ENCODE results near the gene NDUFA13. TPM values are rescaled to one million over a fixed set of nuclear protein-coding genes. Genes with fewer than 3 reads are reported as not detected.

Gene NDUFA13
- polyA plus RNA-seq, 1 donor from 2014 or later, result 266 TPM

DNA sequence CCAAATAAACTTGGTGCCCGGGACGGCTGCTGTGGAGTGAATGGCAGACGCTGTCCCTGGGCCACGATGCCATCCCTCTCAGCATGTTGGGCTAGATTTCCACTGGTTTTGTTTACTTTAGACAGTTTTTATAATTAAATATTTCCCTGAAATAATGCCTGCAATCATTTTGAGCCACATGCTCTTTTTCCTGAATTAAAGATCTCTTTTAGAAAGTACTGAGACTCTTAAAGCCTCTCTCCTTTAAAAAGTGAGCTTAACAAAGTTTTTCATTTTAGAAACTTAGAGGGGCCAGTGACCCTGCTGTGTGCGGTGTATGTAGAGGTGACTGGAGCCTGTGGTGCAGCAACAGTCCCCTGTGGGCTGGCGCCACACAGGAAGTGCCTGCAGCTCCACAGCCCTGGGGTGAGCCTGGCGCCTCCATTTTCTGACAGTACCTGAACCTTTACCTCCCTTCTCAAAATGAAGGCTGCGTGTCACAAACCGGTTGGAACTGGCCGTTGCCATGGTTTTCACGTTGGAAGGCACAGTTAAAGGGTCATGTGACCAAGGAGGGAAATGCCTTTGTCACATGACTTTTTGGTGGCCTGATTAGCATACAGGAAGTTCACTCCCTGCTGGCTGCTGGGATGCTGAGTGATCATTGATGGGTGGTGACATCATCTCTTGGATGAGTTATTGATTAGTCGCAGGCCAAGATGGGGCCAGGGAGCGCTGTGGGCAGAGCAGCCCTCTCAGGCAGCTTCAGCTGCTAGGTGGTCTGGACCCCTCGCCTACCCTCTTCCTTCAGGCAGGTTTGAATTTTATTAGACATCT is 26.9 kb upstream of the NDUFA13 start:
- Histone ChIP-seq H3K79me2 (replicated peaks; ENCODE audit: insufficient read depth, low read length) (no peaks in the 10 kb centered on the region), H3K9me2 (ENCODE audit: insufficient read depth, low read length) (no peaks in the 10 kb centered on the region), H2AFZ (ENCODE audit: low read depth, low read length) (peak overlapping the region; percentile 11), H3K9ac (ENCODE audit: low read length) (peak overlapping the region; percentile 66), H3K36me3 (ENCODE audit: insufficient read depth, low read length) (no peaks in the 10 kb centered on the region), H4K20me1 (ENCODE audit: insufficient read depth) (no peaks in the 10 kb centered on the region), H3K27me3 (ENCODE audit: insufficient read depth, low read depth, low read length) (no peaks in the 10 kb centered on the region), H3K4me3 (ENCODE audit: low read length) (peak overlapping the region; percentile 37), H3K9me3 (ENCODE audit: low read length) (no peaks in the 10 kb centered on the region), H3K27ac (ENCODE audit: low read length) (peak overlapping the region; percentile 89), H3F3A (ENCODE audit: insufficient read depth, low read length, poor library complexity, severe bottlenecking) (no peaks in the 10 kb centered on the region), H3K4me2 (ENCODE audit: low read length) (peak overlapping the region; percentile 7)
- TF ChIP-seq SMC3 (conservative IDR thresholded peaks at IDR 0.05; ENCODE audit: poor library complexity) (peak; percentile 30), EP300 (conservative IDR thresholded peaks at IDR 0.05; ENCODE audit: poor library complexity, severe bottlenecking) (peak; percentile 85), EZH2 (IDR thresholded peaks at IDR 0.05; ENCODE audit: borderline replicate concordance, insufficient read depth, low read length, poor library complexity, severe bottlenecking) (no peak), MXI1 (conservative IDR thresholded peaks at IDR 0.05; ENCODE audit: poor library complexity, severe bottlenecking) (peak; percentile 34), POLR2AphosphoS5 (IDR thresholded peaks at IDR 0.05) (peak; percentile 71), RAD21 (conservative IDR thresholded peaks at IDR 0.05) (peak; percentile 10), TAF1 (IDR thresholded peaks at IDR 0.05; ENCODE audit: low read depth) (no peak)
- TF ChIP-seq, protein P1, sequence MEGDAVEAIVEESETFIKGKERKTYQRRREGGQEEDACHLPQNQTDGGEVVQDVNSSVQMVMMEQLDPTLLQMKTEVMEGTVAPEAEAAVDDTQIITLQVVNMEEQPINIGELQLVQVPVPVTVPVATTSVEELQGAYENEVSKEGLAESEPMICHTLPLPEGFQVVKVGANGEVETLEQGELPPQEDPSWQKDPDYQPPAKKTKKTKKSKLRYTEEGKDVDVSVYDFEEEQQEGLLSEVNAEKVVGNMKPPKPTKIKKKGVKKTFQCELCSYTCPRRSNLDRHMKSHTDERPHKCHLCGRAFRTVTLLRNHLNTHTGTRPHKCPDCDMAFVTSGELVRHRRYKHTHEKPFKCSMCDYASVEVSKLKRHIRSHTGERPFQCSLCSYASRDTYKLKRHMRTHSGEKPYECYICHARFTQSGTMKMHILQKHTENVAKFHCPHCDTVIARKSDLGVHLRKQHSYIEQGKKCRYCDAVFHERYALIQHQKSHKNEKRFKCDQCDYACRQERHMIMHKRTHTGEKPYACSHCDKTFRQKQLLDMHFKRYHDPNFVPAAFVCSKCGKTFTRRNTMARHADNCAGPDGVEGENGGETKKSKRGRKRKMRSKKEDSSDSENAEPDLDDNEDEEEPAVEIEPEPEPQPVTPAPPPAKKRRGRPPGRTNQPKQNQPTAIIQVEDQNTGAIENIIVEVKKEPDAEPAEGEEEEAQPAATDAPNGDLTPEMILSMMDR (IDR thresholded peaks at IDR 0.05; ENCODE audit: poor library complexity, severe bottlenecking), result peak; percentile 9
- TF ChIP-seq, protein P2, sequence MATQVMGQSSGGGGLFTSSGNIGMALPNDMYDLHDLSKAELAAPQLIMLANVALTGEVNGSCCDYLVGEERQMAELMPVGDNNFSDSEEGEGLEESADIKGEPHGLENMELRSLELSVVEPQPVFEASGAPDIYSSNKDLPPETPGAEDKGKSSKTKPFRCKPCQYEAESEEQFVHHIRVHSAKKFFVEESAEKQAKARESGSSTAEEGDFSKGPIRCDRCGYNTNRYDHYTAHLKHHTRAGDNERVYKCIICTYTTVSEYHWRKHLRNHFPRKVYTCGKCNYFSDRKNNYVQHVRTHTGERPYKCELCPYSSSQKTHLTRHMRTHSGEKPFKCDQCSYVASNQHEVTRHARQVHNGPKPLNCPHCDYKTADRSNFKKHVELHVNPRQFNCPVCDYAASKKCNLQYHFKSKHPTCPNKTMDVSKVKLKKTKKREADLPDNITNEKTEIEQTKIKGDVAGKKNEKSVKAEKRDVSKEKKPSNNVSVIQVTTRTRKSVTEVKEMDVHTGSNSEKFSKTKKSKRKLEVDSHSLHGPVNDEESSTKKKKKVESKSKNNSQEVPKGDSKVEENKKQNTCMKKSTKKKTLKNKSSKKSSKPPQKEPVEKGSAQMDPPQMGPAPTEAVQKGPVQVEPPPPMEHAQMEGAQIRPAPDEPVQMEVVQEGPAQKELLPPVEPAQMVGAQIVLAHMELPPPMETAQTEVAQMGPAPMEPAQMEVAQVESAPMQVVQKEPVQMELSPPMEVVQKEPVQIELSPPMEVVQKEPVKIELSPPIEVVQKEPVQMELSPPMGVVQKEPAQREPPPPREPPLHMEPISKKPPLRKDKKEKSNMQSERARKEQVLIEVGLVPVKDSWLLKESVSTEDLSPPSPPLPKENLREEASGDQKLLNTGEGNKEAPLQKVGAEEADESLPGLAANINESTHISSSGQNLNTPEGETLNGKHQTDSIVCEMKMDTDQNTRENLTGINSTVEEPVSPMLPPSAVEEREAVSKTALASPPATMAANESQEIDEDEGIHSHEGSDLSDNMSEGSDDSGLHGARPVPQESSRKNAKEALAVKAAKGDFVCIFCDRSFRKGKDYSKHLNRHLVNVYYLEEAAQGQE (IDR thresholded peaks at IDR 0.05; ENCODE audit: borderline replicate concordance), result peak; percentile 42

DNA sequence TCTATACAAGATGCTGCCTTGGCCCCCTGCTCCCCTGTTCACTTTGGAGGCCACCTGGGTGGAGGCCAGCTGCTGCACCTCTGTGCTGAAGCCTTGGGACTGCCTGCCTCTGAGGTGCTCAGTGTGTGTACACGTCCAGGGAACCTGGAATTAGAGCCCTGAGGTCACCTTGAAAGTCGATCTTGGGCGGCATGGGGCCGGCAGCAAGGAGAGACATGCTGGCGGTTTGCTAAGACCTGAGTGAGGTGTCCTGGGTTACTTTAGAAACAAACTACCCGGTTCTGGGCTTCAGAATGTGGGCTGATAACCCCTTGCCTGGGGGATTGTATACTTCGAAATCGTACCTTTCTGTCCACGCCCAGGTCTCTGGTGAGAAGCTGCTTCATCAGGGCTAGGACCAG is 26.2 kb upstream of the NDUFA13 start:
- H3F3A ChIP-seq (ENCODE audit: insufficient read depth, low read length, poor library complexity, severe bottlenecking), result no peaks in the 10 kb centered on the region
- no peaks in the 10 kb centered on the region for H3K9me2 ChIP-seq (ENCODE audit: insufficient read depth, low read length)
- H3K9ac ChIP-seq (ENCODE audit: low read length), result peak overlapping the region; percentile 66
- no peak overlapping the region for H3K4me2 ChIP-seq (ENCODE audit: low read length)
- no peaks in the 10 kb centered on the region for H3K36me3 ChIP-seq (ENCODE audit: insufficient read depth, low read length)
- TF ChIP-seq SMC3 (conservative IDR thresholded peaks at IDR 0.05; ENCODE audit: poor library complexity), result no peak
- TF ChIP-seq EP300 (conservative IDR thresholded peaks at IDR 0.05; ENCODE audit: poor library complexity, severe bottlenecking), result no peak
- no peak for TF ChIP-seq RAD21 (conservative IDR thresholded peaks at IDR 0.05)
- TF ChIP-seq, protein P1 (IDR thresholded peaks at IDR 0.05; ENCODE audit: poor library complexity, severe bottlenecking), result no peak
- TF ChIP-seq, protein P2 (IDR thresholded peaks at IDR 0.05; ENCODE audit: borderline replicate concordance), result no peak
- no peak for TF ChIP-seq EZH2 (IDR thresholded peaks at IDR 0.05; ENCODE audit: borderline replicate concordance, insufficient read depth, low read length, poor library complexity, severe bottlenecking)
- no peak for TF ChIP-seq POLR2AphosphoS5 (IDR thresholded peaks at IDR 0.05)
- no peak for TF ChIP-seq TAF1 (IDR thresholded peaks at IDR 0.05; ENCODE audit: low read depth)
- TF ChIP-seq MXI1 (conservative IDR thresholded peaks at IDR 0.05; ENCODE audit: poor library complexity, severe bottlenecking), result no peak
- no peaks in the 10 kb centered on the region for H4K20me1 ChIP-seq (ENCODE audit: insufficient read depth)
- H2AFZ ChIP-seq (ENCODE audit: low read depth, low read length), result peak overlapping the region; percentile 11
- H3K9me3 ChIP-seq (ENCODE audit: low read length), result no peaks in the 10 kb centered on the region
- H3K27me3 ChIP-seq (ENCODE audit: insufficient read depth, low read depth, low read length), result no peaks in the 10 kb centered on the region
- H3K79me2 ChIP-seq (replicated peaks; ENCODE audit: insufficient read depth, low read length), result no peaks in the 10 kb centered on the region
- peak overlapping the region; percentile 37 for H3K4me3 ChIP-seq (ENCODE audit: low read length)
- H3K27ac ChIP-seq (ENCODE audit: low read length), result peak overlapping the region; percentile 89
